Osteoblast (primary cell): ENCODE results near the gene CASP1. TPM values are rescaled to one million over a fixed set of nuclear protein-coding genes. Genes with fewer than 3 reads are reported as not detected.

Source experiments
- DNase-seq: peaks from one replicate; pipeline ENCODE4 v3.0.0; 2011; ENCODE audit warnings: low spot score, mixed read lengths; ENCODE audit not compliant: insufficient read length; ENCODE audit errors: missing footprints
- H2AFZ ChIP-seq: 2 replicates; pipeline ENCODE4 v1.6.0; 2011; ENCODE audit warnings: mild to moderate bottlenecking, low read length
- H3K27ac ChIP-seq: 2 replicates; pipeline ENCODE4 v1.5.1; 2011; ENCODE audit warnings: mild to moderate bottlenecking, low read depth, low read length, moderate library complexity
- H3K27me3 ChIP-seq: 2 replicates; pipeline ENCODE4 v1.6.0; 2012; ENCODE audit warnings: mild to moderate bottlenecking, control low read depth, inconsistent platforms, low read length, moderate library complexity; ENCODE audit not compliant: insufficient read depth
- H3K36me3 ChIP-seq: 2 replicates; pipeline ENCODE4 v1.5.1; 2011; ENCODE audit warnings: mild to moderate bottlenecking, low read length, control low read depth, moderate library complexity; ENCODE audit not compliant: insufficient read depth
- H3K4me1 ChIP-seq: 2 replicates; pipeline ENCODE4 v1.5.1; 2011; ENCODE audit warnings: mild to moderate bottlenecking, low read length, control low read depth, moderate library complexity; ENCODE audit not compliant: insufficient read depth
- H3K4me2 ChIP-seq: 2 replicates; pipeline ENCODE4 v1.6.0; 2011; ENCODE audit warnings: mild to moderate bottlenecking, low read length; ENCODE audit not compliant: insufficient read depth
- H3K4me3 ChIP-seq: fragments of 200-600 bp; sonication (generic); 3 replicates; pipeline ENCODE4 v1.5.1; 2012; ENCODE audit warnings: mild to moderate bottlenecking, low read length, inconsistent platforms; ENCODE audit not compliant: insufficient read depth
- H3K79me2 ChIP-seq: 2 replicates; pipeline ENCODE4 v1.6.0; 2012; ENCODE audit warnings: mild to moderate bottlenecking, low read length, control low read depth, inconsistent platforms; ENCODE audit not compliant: insufficient read depth
- H3K9me3 ChIP-seq: 2 replicates; pipeline ENCODE4 v1.5.1; 2011; ENCODE audit warnings: low read depth, low read length, control low read depth
- H4K20me1 ChIP-seq: 2 replicates; pipeline ENCODE4 v1.6.0; 2012; ENCODE audit warnings: mild to moderate bottlenecking, low read length, control low read depth; ENCODE audit not compliant: insufficient read depth
- total RNA-seq: library from RNA; depleted of rRNA; stranded (reverse); fragments of >200 nt; gene quantifications from 2 replicates; pipeline ENCODE4 v1.2.3, GENCODE V29; 2012
- TF ChIP-seq, protein P1 (sequence below): IDR thresholded peaks from 2 replicates; pipeline ENCODE4 v1.5.1; 2011; ENCODE audit warnings: mild to moderate bottlenecking, low read depth, low read length, moderate library complexity; ENCODE audit errors: extremely low read depth

The CASP1 gene
- total RNA-seq, 1 donor: 14.1 TPM

- H3K4me2 ChIP-seq: no peak overlapping the region
- TF ChIP-seq, protein P1, sequence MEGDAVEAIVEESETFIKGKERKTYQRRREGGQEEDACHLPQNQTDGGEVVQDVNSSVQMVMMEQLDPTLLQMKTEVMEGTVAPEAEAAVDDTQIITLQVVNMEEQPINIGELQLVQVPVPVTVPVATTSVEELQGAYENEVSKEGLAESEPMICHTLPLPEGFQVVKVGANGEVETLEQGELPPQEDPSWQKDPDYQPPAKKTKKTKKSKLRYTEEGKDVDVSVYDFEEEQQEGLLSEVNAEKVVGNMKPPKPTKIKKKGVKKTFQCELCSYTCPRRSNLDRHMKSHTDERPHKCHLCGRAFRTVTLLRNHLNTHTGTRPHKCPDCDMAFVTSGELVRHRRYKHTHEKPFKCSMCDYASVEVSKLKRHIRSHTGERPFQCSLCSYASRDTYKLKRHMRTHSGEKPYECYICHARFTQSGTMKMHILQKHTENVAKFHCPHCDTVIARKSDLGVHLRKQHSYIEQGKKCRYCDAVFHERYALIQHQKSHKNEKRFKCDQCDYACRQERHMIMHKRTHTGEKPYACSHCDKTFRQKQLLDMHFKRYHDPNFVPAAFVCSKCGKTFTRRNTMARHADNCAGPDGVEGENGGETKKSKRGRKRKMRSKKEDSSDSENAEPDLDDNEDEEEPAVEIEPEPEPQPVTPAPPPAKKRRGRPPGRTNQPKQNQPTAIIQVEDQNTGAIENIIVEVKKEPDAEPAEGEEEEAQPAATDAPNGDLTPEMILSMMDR: no peak
- H3K27ac ChIP-seq: no peak overlapping the region
- no peaks in the 10 kb centered on the region for H4K20me1 ChIP-seq
- H2AFZ ChIP-seq: no peak overlapping the region
- no peaks in the 10 kb centered on the region for H3K4me1 ChIP-seq
- no peaks in the 10 kb centered on the region for H3K79me2 ChIP-seq
- no peak for DNase-seq
- H3K4me3 ChIP-seq: no peak overlapping the region
- no peaks in the 10 kb centered on the region for H3K36me3 ChIP-seq
- H3K9me3 ChIP-seq: no peaks in the 10 kb centered on the region
- no peaks in the 10 kb centered on the region for H3K27me3 ChIP-seq
These were observed 31.8 kb downstream of the CASP1 start for GRCh38 chr11:105003151-105003550.

- H3K4me3 ChIP-seq: no peak overlapping the region
- H3K27ac ChIP-seq: no peak overlapping the region
- no peaks in the 10 kb centered on the region for H3K36me3 ChIP-seq
- TF ChIP-seq, protein P1: peak; percentile 50
- H3K79me2 ChIP-seq: no peaks in the 10 kb centered on the region
- H2AFZ ChIP-seq: no peak overlapping the region
- H4K20me1 ChIP-seq: no peaks in the 10 kb centered on the region
- no peaks in the 10 kb centered on the region for H3K9me3 ChIP-seq
- H3K4me1 ChIP-seq: no peaks in the 10 kb centered on the region
- no peak overlapping the region for H3K4me2 ChIP-seq
- DNase-seq: no peak
- H3K27me3 ChIP-seq: no peaks in the 10 kb centered on the region
These were observed 34.1 kb downstream of the CASP1 start for GRCh38 chr11:105000797-105001196.

GRCh38 chr11:105000167-105000566, 34.8 kb downstream of the CASP1 start:
- Histone ChIP-seq H3K4me2 (no peak overlapping the region), H3K4me1 (no peaks in the 10 kb centered on the region), H3K4me3 (no peak overlapping the region), H4K20me1 (no peaks in the 10 kb centered on the region), H3K36me3 (no peaks in the 10 kb centered on the region), H3K9me3 (no peaks in the 10 kb centered on the region), H3K79me2 (no peaks in the 10 kb centered on the region), H2AFZ (no peak overlapping the region), H3K27me3 (no peaks in the 10 kb centered on the region), H3K27ac (no peak overlapping the region)
- TF ChIP-seq, protein P1: no peak
- no peak for DNase-seq

- no peaks in the 10 kb centered on the region for H3K9me3 ChIP-seq
- H3K36me3 ChIP-seq: no peaks in the 10 kb centered on the region
- no peak overlapping the region for H3K27ac ChIP-seq
- H3K27me3 ChIP-seq: no peaks in the 10 kb centered on the region
- no peaks in the 10 kb centered on the region for H4K20me1 ChIP-seq
- H3K4me3 ChIP-seq: no peak overlapping the region
- H2AFZ ChIP-seq: no peak overlapping the region
- H3K4me1 ChIP-seq: no peaks in the 10 kb centered on the region
- DNase-seq: no peak
- TF ChIP-seq, protein P1: no peak
- H3K79me2 ChIP-seq: no peaks in the 10 kb centered on the region
- H3K4me2 ChIP-seq: no peak overlapping the region
These were observed 35.2 kb downstream of the CASP1 start for GRCh38 chr11:104999721-105000120.
